Skeletal muscle satellite cell (primary cell): ENCODE data around the gene SDK1.

Experiments used
- H3K27me3 ChIP-seq: 2 replicates; pipeline ENCODE4 v1.7.0; 2013; ENCODE audit warnings: low read length; ENCODE audit not compliant: control insufficient read depth, insufficient read depth
- H3K36me3 ChIP-seq: 2 replicates; pipeline ENCODE4 v1.7.0; 2013; ENCODE audit warnings: mild to moderate bottlenecking, control low read depth, low read length; ENCODE audit not compliant: insufficient read depth
- H3K4me1 ChIP-seq: 2 replicates; pipeline ENCODE4 v1.7.0; 2013; ENCODE audit warnings: low read length; ENCODE audit not compliant: control insufficient read depth, insufficient read depth
- H3K4me2 ChIP-seq: 2 replicates; pipeline ENCODE4 v1.7.0; 2013; ENCODE audit warnings: mild to moderate bottlenecking, low read length
- H3K4me3 ChIP-seq: 2 replicates; pipeline ENCODE4 v1.7.0; 2013; ENCODE audit warnings: low read length
- H3K9ac ChIP-seq: 2 replicates; pipeline ENCODE4 v1.7.0; 2013; ENCODE audit warnings: mild to moderate bottlenecking, low read depth, low read length, moderate library complexity
- H3K9me3 ChIP-seq: replicated peaks from 2 replicates; pipeline ENCODE4 v1.7.0; 2013; ENCODE audit warnings: mild to moderate bottlenecking, control low read depth, low read length

SDK1 gene

DNA sequence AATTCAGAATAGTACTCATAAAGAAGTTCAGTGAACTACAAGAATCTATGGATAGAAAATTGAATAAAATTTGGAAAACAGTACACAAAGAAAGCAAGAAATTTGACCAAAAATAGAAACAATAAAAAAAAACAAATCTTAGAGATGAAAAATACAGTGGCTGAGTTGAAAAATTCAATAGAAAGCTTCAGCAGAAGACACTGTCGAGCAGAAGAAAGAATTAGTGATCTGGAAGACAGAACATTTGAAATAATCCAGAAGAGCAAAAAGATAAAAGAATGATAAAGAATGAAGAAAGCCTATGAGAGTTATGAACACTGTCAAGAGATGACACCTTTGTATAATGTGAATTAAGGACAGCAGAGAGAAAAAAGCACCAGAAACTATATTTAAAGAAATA, 480.6 kb downstream of the SDK1 start:
- no peak overlapping the region for H3K4me3 ChIP-seq

GRCh38 chr7:3787717-3788264, 486.7 kb downstream of the SDK1 start:
- no peaks in the 10 kb centered on the region for H3K27me3 ChIP-seq
- no peaks in the 10 kb centered on the region for H3K4me1 ChIP-seq
- H3K4me3 ChIP-seq, result no peak overlapping the region
- H3K4me2 ChIP-seq, result peak overlapping the region; percentile 37
- no peak overlapping the region for H3K9ac ChIP-seq
- H3K36me3 ChIP-seq, result no peaks in the 10 kb centered on the region
- no peaks in the 10 kb centered on the region for H3K9me3 ChIP-seq

More for the DNA sequence above, 480.6 kb downstream of the SDK1 start:
- H3K9me3 ChIP-seq, result peaks cover 13% of the 10 kb centered on the region
- no peak overlapping the region for H3K4me2 ChIP-seq
- H3K4me1 ChIP-seq, result no peaks in the 10 kb centered on the region
- no peaks in the 10 kb centered on the region for H3K27me3 ChIP-seq
- no peak overlapping the region for H3K9ac ChIP-seq
- H3K36me3 ChIP-seq, result no peaks in the 10 kb centered on the region

- Histone ChIP-seq H3K4me1 (no peaks in the 10 kb centered on the region), H3K36me3 (no peaks in the 10 kb centered on the region), H3K27me3 (no peaks in the 10 kb centered on the region), H3K4me2 (no peak overlapping the region), H3K9ac (no peak overlapping the region), H3K9me3 (no peaks in the 10 kb centered on the region), H3K4me3 (no peak overlapping the region)
These were observed 489.8 kb downstream of the SDK1 start for GRCh38 chr7:3790803-3791202.

- Histone ChIP-seq H3K9me3 (no peaks in the 10 kb centered on the region), H3K27me3 (no peaks in the 10 kb centered on the region), H3K4me2 (no peak overlapping the region), H3K4me3 (no peak overlapping the region), H3K9ac (no peak overlapping the region), H3K4me1 (no peaks in the 10 kb centered on the region), H3K36me3 (no peaks in the 10 kb centered on the region)
These were observed 490.3 kb downstream of the SDK1 start for GRCh38 chr7:3791327-3791726.

DNA sequence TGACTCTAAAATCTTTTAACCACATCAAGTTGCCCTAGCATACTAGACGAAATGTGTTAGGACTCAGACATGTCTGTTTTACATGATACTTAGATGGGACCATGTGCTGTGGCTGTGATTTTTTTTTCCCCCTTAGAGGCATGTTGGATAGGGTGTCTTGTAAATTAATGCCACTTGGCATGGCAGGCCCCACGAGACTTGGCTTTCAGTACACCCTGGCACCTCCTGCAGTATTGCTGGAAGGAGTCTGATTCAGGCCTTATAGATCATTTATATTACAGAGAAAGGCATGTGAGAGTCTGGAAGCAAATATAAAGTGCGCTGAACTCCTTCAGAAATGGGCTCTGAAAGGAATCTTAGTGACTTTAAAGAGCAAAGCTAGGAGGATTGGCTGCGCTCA, 494.1 kb downstream of the SDK1 start:
- Histone ChIP-seq H3K4me1 (no peaks in the 10 kb centered on the region), H3K36me3 (no peaks in the 10 kb centered on the region), H3K9ac (no peak overlapping the region), H3K27me3 (no peaks in the 10 kb centered on the region), H3K4me3 (no peak overlapping the region), H3K9me3 (no peaks in the 10 kb centered on the region), H3K4me2 (no peak overlapping the region)

DNA sequence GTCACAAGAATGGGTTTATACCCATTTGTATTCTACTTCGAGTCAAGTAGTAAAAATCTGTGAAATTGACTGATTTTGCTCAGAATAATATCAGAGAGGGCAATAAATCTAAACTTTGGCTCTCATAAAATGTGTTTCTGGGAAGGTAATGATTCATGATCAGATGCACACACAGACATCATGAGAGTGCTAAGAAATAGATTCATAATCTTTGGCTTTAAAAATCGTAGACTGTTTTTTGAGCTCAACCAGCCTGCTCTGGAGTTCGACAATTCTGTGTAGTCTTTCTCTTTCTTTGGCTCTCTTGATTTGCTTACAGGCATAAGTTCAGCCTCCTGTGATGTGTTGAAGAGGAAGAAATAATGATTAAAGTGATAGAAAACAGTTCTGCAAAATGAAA, 494.7 kb downstream of the SDK1 start:
- H3K4me2 ChIP-seq, result no peak overlapping the region
- H3K27me3 ChIP-seq, result no peaks in the 10 kb centered on the region
- no peaks in the 10 kb centered on the region for H3K9me3 ChIP-seq
- no peak overlapping the region for H3K4me3 ChIP-seq
- no peak overlapping the region for H3K9ac ChIP-seq
- no peaks in the 10 kb centered on the region for H3K4me1 ChIP-seq
- H3K36me3 ChIP-seq, result no peaks in the 10 kb centered on the region

DNA sequence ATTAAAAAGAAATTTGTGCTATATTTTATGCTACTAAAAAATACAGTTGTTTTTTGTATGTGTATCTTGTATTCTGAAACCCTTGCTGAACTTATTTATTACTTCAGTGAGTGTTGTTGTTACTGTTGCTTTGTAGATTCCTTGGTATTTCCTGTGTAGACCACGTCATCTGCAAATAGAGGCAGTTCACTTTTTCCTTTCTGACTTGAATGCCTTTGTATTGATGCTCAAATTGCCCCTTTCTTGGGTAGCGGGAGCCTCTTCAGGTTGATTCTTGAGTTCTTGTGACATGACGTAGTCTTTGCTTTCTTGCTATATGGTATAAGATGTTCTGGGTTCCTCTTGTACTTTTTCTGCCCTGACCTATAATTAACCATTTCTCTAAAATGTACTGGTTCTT, 504.1 kb downstream of the SDK1 start:
- Histone ChIP-seq H3K27me3 (no peaks in the 10 kb centered on the region), H3K4me2 (no peak overlapping the region), H3K36me3 (no peaks in the 10 kb centered on the region), H3K9ac (peak overlapping the region; percentile 11), H3K4me1 (peaks cover 10% of the 10 kb centered on the region), H3K4me3 (no peak overlapping the region), H3K9me3 (no peaks in the 10 kb centered on the region)

DNA sequence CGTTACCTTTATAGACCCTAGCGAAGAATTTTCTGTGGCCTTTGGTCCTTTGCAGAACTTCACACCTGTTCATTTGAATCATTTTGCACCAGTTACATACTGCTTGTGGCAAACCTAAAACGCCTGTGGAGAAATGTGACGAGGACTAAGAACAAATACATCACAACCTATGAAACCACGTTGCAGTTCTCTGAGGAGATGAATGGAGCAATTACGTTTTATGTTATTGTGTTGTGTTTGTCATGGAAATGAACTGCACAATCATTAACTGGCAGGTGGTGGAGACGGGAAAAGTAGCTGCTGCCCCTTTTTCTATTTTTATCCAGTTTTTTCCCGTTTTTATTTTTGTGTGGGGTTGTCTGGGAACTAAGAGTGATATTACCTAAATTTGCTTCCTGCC, 505.5 kb downstream of the SDK1 start:
- H3K4me1 ChIP-seq, result peaks cover 10% of the 10 kb centered on the region
- H3K36me3 ChIP-seq, result no peaks in the 10 kb centered on the region
- H3K9me3 ChIP-seq, result no peaks in the 10 kb centered on the region
- H3K27me3 ChIP-seq, result no peaks in the 10 kb centered on the region
- H3K4me2 ChIP-seq, result no peak overlapping the region
- no peak overlapping the region for H3K4me3 ChIP-seq
- H3K9ac ChIP-seq, result no peak overlapping the region

GRCh38 chr7:3807824-3808223, 506.8 kb downstream of the SDK1 start:
- no peak overlapping the region for H3K4me3 ChIP-seq
- peaks cover 10% of the 10 kb centered on the region for H3K4me1 ChIP-seq
- no peaks in the 10 kb centered on the region for H3K36me3 ChIP-seq
- H3K9ac ChIP-seq, result no peak overlapping the region
- H3K9me3 ChIP-seq, result no peaks in the 10 kb centered on the region
- H3K27me3 ChIP-seq, result no peaks in the 10 kb centered on the region
- H3K4me2 ChIP-seq, result no peak overlapping the region

GRCh38 chr7:3821488-3821887, 520.4 kb downstream of the SDK1 start:
- no peak overlapping the region for H3K4me3 ChIP-seq
- no peaks in the 10 kb centered on the region for H3K4me1 ChIP-seq
- no peak overlapping the region for H3K4me2 ChIP-seq
- no peaks in the 10 kb centered on the region for H3K27me3 ChIP-seq
- no peaks in the 10 kb centered on the region for H3K36me3 ChIP-seq
- no peak overlapping the region for H3K9ac ChIP-seq
- H3K9me3 ChIP-seq, result no peaks in the 10 kb centered on the region

DNA sequence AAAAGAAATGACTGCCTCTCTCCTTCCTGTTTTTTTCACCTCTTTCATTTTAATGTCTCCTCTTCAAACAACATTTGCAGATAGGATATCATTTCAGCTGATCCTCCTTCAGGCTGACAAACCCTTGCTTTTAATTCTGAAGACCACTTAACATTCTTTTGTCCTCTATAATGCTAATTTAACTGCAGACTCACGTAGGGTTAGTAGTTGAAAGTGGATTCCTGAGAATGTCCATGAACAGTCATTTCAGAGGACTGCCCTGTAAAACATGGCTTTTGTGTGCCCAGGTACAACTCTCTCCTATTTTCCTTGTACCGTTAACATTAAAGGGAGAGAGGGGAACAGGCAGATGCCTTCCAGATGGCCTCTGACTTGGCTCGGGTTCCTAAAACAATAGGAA, 524.4 kb downstream of the SDK1 start:
- H3K27me3 ChIP-seq, result no peaks in the 10 kb centered on the region
- H3K36me3 ChIP-seq, result no peaks in the 10 kb centered on the region
- no peak overlapping the region for H3K4me3 ChIP-seq
- no peaks in the 10 kb centered on the region for H3K4me1 ChIP-seq
- H3K9me3 ChIP-seq, result no peaks in the 10 kb centered on the region
- no peak overlapping the region for H3K4me2 ChIP-seq
- H3K9ac ChIP-seq, result no peak overlapping the region

- Histone ChIP-seq H3K4me3 (no peak overlapping the region), H3K36me3 (no peaks in the 10 kb centered on the region), H3K9ac (no peak overlapping the region), H3K4me1 (peaks cover 8% of the 10 kb centered on the region), H3K27me3 (no peaks in the 10 kb centered on the region), H3K4me2 (no peak overlapping the region), H3K9me3 (no peaks in the 10 kb centered on the region)
These were observed 531.1 kb downstream of the SDK1 start for GRCh38 chr7:3832199-3832598.
